SHP77 treated with DMSO at 0.1 percent for 48 hours (cell line): ENCODE measurements around the gene KLHL29.
"Not testable (repeated sequence)": the region's sequence is repeated elsewhere in the genome, so short reads cannot be mapped to it uniquely, and the experiment has no call there.

Experiments used
- DNase-seq: peaks from one replicate; lab custom pipeline; 2025; lab: John Stamatoyannopoulos, UW

Gene KLHL29

DNA sequence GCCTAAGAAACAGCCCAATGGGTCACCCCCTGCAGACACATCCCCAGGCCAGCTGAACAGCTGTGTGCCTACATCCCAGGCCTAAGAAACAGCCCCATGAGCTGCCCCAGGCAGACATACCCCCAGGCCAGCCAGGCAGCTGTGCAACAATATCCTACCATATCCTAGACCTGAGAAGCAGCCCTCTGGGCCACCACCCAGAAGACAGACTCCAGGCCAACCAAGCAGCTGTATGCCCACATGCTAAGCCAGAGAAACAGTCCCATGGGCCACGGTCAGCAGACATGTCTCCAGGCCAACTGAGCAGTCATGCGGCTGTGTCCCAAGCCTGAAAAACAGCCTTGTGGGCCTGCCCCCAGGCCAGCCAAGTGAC, 336.5 kb downstream of the KLHL29 start:
- no peak for DNase-seq

DNA sequence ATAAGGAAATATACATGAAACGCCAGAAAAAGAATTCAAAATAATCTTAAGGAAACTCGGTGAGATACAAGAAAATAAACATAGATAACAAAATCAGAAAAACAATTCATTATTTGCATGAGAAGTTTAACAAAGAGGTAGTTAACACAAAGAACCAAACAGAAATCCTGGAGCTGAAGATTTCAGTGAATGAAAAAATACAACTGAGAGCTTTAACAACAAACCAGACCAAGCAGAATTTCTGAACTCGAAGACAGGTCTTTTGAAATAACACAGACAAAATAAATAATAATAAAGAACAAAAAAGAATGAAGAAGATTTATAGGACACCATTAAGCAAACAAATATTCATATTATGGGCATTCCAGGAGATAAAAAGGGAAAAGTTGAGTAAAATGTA, 337.3 kb downstream of the KLHL29 start:
- no peak for DNase-seq

DNA sequence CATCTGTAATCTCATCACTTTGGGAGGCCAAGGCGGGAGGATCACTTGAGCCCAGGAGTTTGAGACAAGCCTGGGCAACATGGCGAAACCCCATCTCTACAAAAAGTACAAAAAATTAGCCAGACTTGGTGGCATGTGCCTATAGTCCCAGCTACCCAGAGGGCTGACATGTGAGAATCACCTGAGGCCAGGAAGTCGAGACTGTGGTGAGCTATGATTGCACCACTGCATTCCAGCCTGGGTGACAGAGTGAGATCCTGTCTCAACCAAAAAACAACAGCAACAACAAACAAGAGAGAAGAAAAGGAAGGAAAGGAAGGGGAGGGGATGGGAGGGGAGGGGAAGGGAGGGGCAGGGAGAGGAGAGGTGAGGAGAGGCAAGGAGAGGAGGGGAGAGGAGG, 338.1 kb downstream of the KLHL29 start:
- not testable (repeated sequence) for DNase-seq

DNA sequence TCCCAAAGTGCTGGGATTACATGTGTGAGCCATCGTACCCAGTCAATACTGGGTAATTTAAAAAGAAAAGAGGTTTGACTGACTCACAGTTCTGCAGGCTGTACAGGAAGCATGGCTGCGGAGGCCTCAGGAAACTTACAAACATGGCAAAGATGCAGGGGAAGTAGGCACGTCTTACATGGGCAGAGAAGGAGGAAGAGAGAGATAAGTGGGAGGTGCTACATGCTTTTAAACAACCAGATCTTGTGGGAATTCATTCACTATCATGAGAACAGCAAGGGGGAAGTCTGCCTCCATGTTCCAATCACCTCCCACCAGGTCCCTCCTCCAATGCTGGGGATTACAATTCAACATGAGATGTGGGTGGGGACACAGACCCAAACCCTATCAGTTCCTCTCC, 349.4 kb downstream of the KLHL29 start:
- DNase-seq, result no peak

GRCh38 chr2:23736783-23737182, 351.8 kb downstream of the KLHL29 start:
- not testable (repeated sequence) for DNase-seq

GRCh38 chr2:23745068-23745725, 360.2 kb downstream of the KLHL29 start:
- DNase-seq, result no peak

DNA sequence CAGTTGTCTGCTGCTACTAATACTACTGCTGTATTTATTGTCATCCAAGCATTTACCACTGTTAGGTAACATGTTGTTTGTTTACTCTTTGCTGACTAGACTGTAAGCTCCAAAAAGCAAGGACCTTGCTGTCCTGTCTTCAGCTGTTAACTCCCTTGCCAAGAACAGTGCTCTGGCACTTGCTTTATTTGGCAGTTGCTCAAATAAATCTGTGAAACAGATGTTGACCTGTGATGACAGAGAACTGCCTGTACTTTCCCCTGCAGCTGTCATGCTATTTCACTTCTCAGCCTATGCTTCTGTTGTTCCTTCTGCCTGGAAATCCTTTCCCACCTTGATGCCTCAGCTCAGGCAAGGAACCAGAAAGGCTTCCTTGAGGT, 360.7 kb downstream of the KLHL29 start:
- DNase-seq, result no peak

DNA sequence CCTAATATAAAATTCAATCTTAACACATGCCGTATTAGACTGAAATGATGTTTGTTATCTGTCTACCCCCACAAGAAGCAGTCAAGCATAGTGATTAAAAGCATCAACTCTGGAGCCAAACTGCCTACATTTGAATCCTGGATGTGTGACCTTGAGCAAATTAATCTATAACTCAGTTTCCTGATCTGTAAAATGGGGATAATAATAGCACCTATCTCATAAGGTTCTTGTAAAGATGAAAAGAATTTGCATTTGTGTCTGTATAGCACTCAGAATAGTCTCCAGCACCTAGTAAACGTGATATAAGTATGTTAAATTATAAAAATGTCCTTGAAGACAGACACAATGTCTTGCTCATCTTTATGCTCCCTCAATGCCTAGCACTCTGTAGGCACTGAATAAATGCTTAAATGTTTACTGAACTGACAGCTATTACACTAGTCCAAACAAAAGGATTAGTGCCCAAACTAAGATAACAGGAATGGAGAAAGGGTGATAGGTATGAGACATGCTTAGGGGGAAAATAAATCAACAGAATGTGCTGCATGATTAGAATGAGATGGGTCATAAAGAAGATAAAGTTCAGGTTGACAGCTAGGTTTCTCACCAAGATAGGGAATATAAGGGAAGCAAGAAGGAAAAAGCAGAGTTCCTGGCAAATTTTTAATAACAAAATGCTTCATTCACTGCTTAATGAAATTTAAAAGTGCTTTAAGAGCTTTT, 361.3 kb downstream of the KLHL29 start:
- no peak for DNase-seq

DNA sequence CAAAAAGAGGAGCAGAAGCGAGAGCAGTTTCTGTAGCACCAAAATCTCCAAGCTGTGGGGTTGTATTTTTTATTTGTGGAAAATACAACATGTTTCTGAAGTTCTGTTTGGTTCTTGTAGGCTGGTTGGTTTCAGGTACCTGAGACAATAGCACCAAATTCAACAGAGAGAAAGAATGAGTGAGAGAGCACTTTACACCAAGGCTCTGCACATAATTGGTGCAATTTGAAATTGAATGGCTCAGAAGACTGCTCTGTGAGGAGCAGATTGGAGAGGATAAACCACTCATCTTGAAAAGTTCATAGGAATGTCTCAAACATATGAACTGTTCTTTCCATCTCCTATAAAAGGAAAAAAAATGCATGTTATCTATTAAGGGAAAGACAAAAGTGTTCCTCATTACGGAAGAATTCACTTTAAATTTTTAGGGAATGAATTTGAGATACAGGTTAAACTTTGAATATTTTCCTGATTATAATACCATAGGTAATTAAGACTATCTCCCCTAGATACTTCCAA, 366.8 kb downstream of the KLHL29 start:
- no peak for DNase-seq

DNA sequence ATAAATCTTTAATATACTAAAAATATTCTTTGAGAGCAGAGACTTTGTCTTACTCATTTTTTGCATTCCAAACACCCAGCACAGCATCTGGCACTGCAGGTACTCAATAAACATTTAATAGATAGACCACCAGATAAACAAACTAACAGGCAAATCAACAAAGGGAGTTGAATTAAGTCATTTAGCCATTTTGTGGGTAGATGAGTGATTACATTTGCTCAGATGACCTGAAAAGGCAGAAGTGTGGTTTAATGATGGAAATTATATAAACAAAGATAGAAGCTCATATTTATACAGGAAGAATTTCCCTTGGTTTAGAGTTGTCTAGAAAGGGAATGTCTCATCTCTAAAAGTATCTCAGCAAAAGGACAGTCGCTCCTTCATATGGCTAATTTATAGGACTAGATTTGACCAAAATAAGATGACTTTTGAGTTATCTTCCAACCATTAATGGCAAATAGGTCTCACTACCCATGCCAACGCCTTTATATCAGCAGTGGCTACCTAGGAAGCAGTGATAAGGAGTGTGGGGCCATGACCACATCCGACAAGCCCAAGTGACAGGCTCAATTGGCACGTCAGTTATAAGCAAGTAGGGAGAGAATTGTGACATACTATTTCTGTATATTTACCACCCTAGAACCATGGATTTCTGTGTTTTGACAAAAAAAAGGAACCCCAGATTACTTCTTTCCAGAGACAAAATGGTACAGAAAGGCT, 368.5 kb downstream of the KLHL29 start:
- no peak for DNase-seq

GRCh38 chr2:23754970-23755369, 370.0 kb downstream of the KLHL29 start:
- DNase-seq, result no peak

GRCh38 chr2:23756593-23757292, 371.8 kb downstream of the KLHL29 start:
- DNase-seq, result no peak

DNA sequence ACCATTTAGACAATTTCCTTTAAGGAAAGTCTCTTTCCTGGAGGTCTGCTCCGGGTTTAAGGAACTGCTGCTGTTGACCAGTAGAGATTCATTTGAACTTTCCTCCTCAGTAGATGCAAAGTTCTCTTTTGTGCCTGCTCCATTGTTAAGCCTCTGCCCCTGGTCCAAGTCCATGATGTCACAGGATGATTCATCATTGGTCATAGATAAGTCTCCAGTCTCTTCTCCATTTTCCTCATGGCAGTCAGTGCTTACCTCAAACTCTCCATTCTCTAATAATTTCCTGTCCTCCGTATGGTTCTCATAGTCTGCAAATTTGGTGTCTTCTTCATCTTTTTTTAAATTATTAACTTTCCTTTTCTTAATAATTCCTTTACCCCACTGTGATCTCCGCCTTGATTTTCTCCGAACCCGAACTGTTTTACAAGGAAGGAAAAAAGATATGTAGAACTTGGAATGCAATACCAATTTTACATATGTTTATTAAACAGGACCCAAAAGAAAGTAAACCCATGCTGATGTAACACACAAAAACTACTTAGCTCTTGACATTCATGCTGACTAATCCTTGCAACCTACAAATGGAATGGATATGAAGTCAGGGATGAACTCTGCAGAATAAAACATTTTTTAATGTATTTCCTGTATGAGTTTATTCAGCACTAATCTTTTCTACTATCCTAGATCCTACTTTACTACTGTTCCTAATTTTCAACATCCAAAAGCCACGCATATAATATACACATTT, 372.9 kb downstream of the KLHL29 start:
- no peak for DNase-seq
